ENCODE data around the gene PRSS58. TPM values are rescaled to one million over a fixed set of nuclear protein-coding genes. Genes with fewer than 3 reads are reported as not detected.

PRSS58 gene
- total RNA-seq, 2 experiments from 2014 or later: not detected

GRCh38 chr7:142301299-142301698 is 43.4 kb upstream of the PRSS58 start:
- peaks cover 12% of the 10 kb centered on the region for H3K27me3 Mint-ChIP-seq
- ChIA-PET CTCF (interaction anchor here (0.6 to 6.5 kb wide), 24 partner anchors 10 to 558 kb away, joined by 3 to 64 read pairs (median 4); no protein-coding TSS in a partner anchor), POLR2A (no interaction called here)
- H3K4me3 Mint-ChIP-seq: peak overlapping the region; percentile 36
- no peak for ATAC-seq
- no peak for DNase-seq
- intact Hi-C loops (cut with micrococcal nuclease): loop anchor here (10.0 kb wide), 1 partner anchor 504 kb away; no protein-coding TSS in a partner anchor
- TF ChIP-seq, protein P1, sequence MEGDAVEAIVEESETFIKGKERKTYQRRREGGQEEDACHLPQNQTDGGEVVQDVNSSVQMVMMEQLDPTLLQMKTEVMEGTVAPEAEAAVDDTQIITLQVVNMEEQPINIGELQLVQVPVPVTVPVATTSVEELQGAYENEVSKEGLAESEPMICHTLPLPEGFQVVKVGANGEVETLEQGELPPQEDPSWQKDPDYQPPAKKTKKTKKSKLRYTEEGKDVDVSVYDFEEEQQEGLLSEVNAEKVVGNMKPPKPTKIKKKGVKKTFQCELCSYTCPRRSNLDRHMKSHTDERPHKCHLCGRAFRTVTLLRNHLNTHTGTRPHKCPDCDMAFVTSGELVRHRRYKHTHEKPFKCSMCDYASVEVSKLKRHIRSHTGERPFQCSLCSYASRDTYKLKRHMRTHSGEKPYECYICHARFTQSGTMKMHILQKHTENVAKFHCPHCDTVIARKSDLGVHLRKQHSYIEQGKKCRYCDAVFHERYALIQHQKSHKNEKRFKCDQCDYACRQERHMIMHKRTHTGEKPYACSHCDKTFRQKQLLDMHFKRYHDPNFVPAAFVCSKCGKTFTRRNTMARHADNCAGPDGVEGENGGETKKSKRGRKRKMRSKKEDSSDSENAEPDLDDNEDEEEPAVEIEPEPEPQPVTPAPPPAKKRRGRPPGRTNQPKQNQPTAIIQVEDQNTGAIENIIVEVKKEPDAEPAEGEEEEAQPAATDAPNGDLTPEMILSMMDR (IDR thresholded peaks at IDR 0.05): no peak
- no peaks in the 10 kb centered on the region for H3K9me3 Mint-ChIP-seq
- H3K27ac Mint-ChIP-seq: no peak overlapping the region
- peaks cover 16% of the 10 kb centered on the region for H3K4me1 Mint-ChIP-seq (ENCODE audit: low read depth)
- H3K36me3 Mint-ChIP-seq (ENCODE audit: low read depth): no peaks in the 10 kb centered on the region

DNA sequence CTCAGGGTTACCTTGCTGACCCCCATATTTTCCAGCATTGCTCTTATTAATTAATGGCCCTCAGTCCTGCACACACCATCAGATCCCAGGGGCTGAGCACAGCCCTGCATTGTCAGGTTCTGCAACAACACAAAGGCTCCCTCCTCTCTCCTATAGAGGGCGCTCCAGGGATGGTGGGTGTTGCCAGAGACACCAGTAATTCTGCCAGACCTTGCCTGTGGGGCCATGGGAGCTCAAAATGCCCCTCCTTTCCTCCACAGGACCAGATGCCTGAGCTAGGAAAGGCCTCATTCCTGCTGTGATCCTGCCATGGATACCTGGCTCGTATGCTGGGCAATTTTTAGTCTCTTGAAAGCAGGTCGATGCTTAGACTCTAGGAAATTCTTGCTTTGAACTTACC is 42.8 kb upstream of the PRSS58 start:
- CTCF ChIA-PET: interaction anchor here (0.7 to 6.5 kb wide), 19 partner anchors 9 to 559 kb away, joined by 3 to 64 read pairs (median 4); no protein-coding TSS in a partner anchor
- Mint-ChIP-seq H3K27me3 (peaks cover 12% of the 10 kb centered on the region), H3K27ac (peak overlapping the region; percentile 48), H3K9me3 (no peaks in the 10 kb centered on the region), H3K36me3 (ENCODE audit: low read depth) (no peaks in the 10 kb centered on the region), H3K4me3 (peak overlapping the region; percentile 36), H3K4me1 (ENCODE audit: low read depth) (peaks cover 16% of the 10 kb centered on the region)
- peak; percentile 68 for ATAC-seq
- TF ChIP-seq, protein P1 (IDR thresholded peaks at IDR 0.05): peak; percentile 39
- peak; percentile 62 for DNase-seq
- intact Hi-C loops (cut with micrococcal nuclease): loop anchor here (10.0 kb wide), 1 partner anchor 504 kb away; no protein-coding TSS in a partner anchor
- POLR2A ChIA-PET: no interaction called here

DNA sequence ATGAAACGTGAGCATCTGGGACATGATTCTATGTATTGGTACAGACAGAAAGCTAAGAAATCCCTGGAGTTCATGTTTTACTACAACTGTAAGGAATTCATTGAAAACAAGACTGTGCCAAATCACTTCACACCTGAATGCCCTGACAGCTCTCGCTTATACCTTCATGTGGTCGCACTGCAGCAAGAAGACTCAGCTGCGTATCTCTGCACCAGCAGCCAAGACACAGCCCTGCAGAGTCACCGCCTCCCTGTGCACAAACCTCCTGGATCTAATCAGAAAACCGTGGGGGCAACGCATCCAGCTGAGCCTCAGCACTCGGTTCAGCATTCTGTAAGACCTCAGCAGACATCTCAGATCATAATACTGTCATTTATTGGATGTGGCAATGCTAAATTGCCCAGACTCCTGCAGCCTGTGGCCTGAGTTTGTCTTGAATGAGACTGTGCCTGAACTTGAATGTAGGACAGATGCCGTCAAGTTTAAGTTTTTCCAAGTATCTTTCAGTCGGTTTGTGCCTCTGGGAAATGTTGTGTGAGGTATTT is 41.5 kb upstream of the PRSS58 start:
- Mint-ChIP-seq H3K4me1 (ENCODE audit: low read depth) (peaks cover 16% of the 10 kb centered on the region), H3K27me3 (peaks cover 12% of the 10 kb centered on the region), H3K9me3 (no peaks in the 10 kb centered on the region), H3K4me3 (peak overlapping the region; percentile 37), H3K36me3 (ENCODE audit: low read depth) (no peaks in the 10 kb centered on the region), H3K27ac (no peak overlapping the region)
- intact Hi-C loops (cut with micrococcal nuclease): no loop called here
- ChIA-PET CTCF (interaction anchor here (1.0 to 2.0 kb wide), 3 partner anchors 48 to 511 kb away, joined by 3 to 6 read pairs (median 3); no protein-coding TSS in a partner anchor), POLR2A (no interaction called here)
- TF ChIP-seq, protein P1 (IDR thresholded peaks at IDR 0.05): no peak
- ATAC-seq (no peak), DNase-seq (no peak)

- TF ChIP-seq, protein P1 (IDR thresholded peaks at IDR 0.05): no peak
- Mint-ChIP-seq H3K27me3 (peaks cover 12% of the 10 kb centered on the region), H3K4me1 (ENCODE audit: low read depth) (peaks cover 13% of the 10 kb centered on the region), H3K27ac (no peak overlapping the region), H3K9me3 (no peaks in the 10 kb centered on the region), H3K4me3 (no peak overlapping the region), H3K36me3 (ENCODE audit: low read depth) (no peaks in the 10 kb centered on the region)
- intact Hi-C loops (cut with micrococcal nuclease): no loop called here
- ChIA-PET CTCF (interaction anchor here (1.0 to 2.0 kb wide), 4 partner anchors 47 to 512 kb away, joined by 3 to 12 read pairs (median 4); no protein-coding TSS in a partner anchor), POLR2A (no interaction called here)
- ATAC-seq (no peak), DNase-seq (no peak)
Measured at GRCh38 chr7:142298627-142299026, 40.8 kb upstream of the PRSS58 start.

DNA sequence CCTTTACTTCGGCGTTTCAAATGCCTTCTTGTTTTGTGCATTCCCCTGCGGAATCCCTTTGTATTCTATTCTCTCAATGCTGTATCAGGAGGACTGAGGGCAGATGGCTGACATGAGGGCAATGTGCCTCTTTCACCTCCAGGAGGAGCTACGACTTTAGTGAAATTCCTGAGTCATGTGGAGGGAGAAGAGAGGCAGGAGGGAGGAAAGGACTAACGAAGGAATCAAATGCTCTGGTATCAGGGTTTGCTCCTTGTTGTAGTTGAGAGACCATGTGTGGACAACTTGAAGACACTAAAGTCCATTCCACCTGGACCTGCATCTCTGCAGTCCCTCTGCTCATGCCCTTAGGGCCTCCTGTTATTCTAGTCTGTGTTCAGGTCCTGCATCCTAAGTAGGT is 40.2 kb upstream of the PRSS58 start:
- peaks cover 15% of the 10 kb centered on the region for H3K27me3 Mint-ChIP-seq
- ATAC-seq: no peak
- intact Hi-C loops (cut with micrococcal nuclease): no loop called here

More for the DNA sequence above, 40.2 kb upstream of the PRSS58 start:
- H3K9me3 Mint-ChIP-seq: no peaks in the 10 kb centered on the region
- ChIA-PET POLR2A (no interaction called here), CTCF (interaction anchor here (2.0 kb wide), 2 partner anchors 322 to 513 kb away, joined by 6 to 12 read pairs; no protein-coding TSS in a partner anchor)
- H3K4me3 Mint-ChIP-seq: no peak overlapping the region
- H3K4me1 Mint-ChIP-seq (ENCODE audit: low read depth): peaks cover 12% of the 10 kb centered on the region
- TF ChIP-seq, protein P1 (IDR thresholded peaks at IDR 0.05): no peak
- no peaks in the 10 kb centered on the region for H3K36me3 Mint-ChIP-seq (ENCODE audit: low read depth)
- no peak overlapping the region for H3K27ac Mint-ChIP-seq
- DNase-seq: no peak

All from activated CD8-positive, alpha-beta T cell treated with anti-CD3 and anti-CD28 coated beads for 36 hours (primary cell).